B cell (primary cell): ENCODE data around the gene CDC42SE2.

Source experiments
- CTCF ChIP-seq: fragments of 200-600 bp; IDR thresholded peaks from one replicate; pipeline ENCODE4 v1.8.0; 2022; ENCODE audit warnings: antibody characterized with exemption, mild to moderate bottlenecking
- EZH2 ChIP-seq: IDR thresholded peaks from 2 replicates; pipeline ENCODE4 v1.6.1; 2012; ENCODE audit warnings: borderline replicate concordance, low read depth, mild to moderate bottlenecking, moderate library complexity, low read length; ENCODE audit not compliant: insufficient read depth, poor library complexity, severe bottlenecking

- TF ChIP-seq CTCF (no peak), EZH2 (no peak)
Observed at GRCh38 chr5:131368866-131369265, 105.0 kb downstream of the CDC42SE2 start.
